GM21619 (cell line): ENCODE data around the gene MARS2.
A peak's percentile ranks its signal among the peaks of the same experiment; 100 is the strongest.
"Not testable (repeated sequence)": the region's sequence is repeated elsewhere in the genome, so short reads cannot be mapped to it uniquely, and the experiment has no call there.

Experiments
- ATAC-seq: cut with Tn5 transposase; IDR thresholded peaks from one replicate; pipeline ENCODE4 v1.9.1; 2021; ENCODE audit not compliant: unreplicated experiment

The MARS2 gene

GRCh38 chr2:197705121-197705911, at the start of gene MARS2:
MARS2 (plus strand) TSS chr2:197705369; CDS start chr2:197705406, 37 bp downstream.
- ATAC-seq: peak; percentile 75

GRCh38 chr2:197657562-197657961, 47.6 kb upstream of the MARS2 start:
- ATAC-seq: no peak

GRCh38 chr2:197661626-197662025, 43.5 kb upstream of the MARS2 start:
- no peak for ATAC-seq

GRCh38 chr2:197666277-197666676, 38.9 kb upstream of the MARS2 start:
- no peak for ATAC-seq

GRCh38 chr2:197668296-197668695, 36.9 kb upstream of the MARS2 start:
- no peak for ATAC-seq

- peak; percentile 48 for ATAC-seq
Observed at GRCh38 chr2:197669077-197669476, 36.1 kb upstream of the MARS2 start.

GRCh38 chr2:197672371-197672893, 32.7 kb upstream of the MARS2 start:
- no peak for ATAC-seq

GRCh38 chr2:197673106-197673505, 32.1 kb upstream of the MARS2 start:
- no peak for ATAC-seq

GRCh38 chr2:197673606-197674005, 31.6 kb upstream of the MARS2 start:
- ATAC-seq: no peak

- ATAC-seq: no peak
Observed at GRCh38 chr2:197674060-197674459, 31.1 kb upstream of the MARS2 start.

- ATAC-seq: no peak
Observed at GRCh38 chr2:197674591-197674990, 30.6 kb upstream of the MARS2 start.

GRCh38 chr2:197675246-197675645, 29.9 kb upstream of the MARS2 start, which contains the start of gene RFTN2:
RFTN2 (minus strand) TSS chr2:197675587; CDS start chr2:197675458, 129 bp downstream.
- ATAC-seq: no peak

- ATAC-seq: no peak
Observed at GRCh38 chr2:197675711-197676188, 29.4 kb upstream of the MARS2 start.

GRCh38 chr2:197677056-197677455, 28.1 kb upstream of the MARS2 start:
- no peak for ATAC-seq

- ATAC-seq: no peak
Observed at GRCh38 chr2:197677483-197677882, 27.7 kb upstream of the MARS2 start.

- not testable (repeated sequence) for ATAC-seq
Observed at GRCh38 chr2:197695206-197695605, 10.0 kb upstream of the MARS2 start.

GRCh38 chr2:197695971-197696370, 9.2 kb upstream of the MARS2 start:
- ATAC-seq: not testable (repeated sequence)

- ATAC-seq: not testable (repeated sequence)
Observed at GRCh38 chr2:197696571-197696970, 8.6 kb upstream of the MARS2 start.

- ATAC-seq: not testable (repeated sequence)
Observed at GRCh38 chr2:197699724-197700123, 5.4 kb upstream of the MARS2 start.

- no peak for ATAC-seq
Observed at GRCh38 chr2:197700960-197701359, 4.2 kb upstream of the MARS2 start.

- ATAC-seq: peak; percentile 35
Observed at GRCh38 chr2:197704434-197705120, 592 bp upstream of the MARS2 start.
